GM12878 (cell line): ENCODE results near the gene FAHD2A. TPM values are rescaled to one million over a fixed set of nuclear protein-coding genes. Genes with fewer than 3 reads are reported as not detected.
"Not testable (repeated sequence)": the region's sequence is repeated elsewhere in the genome, so short reads cannot be mapped to it uniquely, and the experiment has no call there.

Source experiments
- ATAC-seq: fragments of 200-7000 bp; cut with Tn5 transposase; 3 replicates; pipeline ENCODE4 v1.9.1; 2020; ENCODE audit warnings: mild to moderate bottlenecking, moderate library complexity
- BruUV-seq: library from RNA; stranded (reverse); fragments of 400-500 nt; replicated peaks from 2 replicates; lab custom pipeline; 2021; lab: Mats Ljungman, UMichigan
- CTCF ChIA-PET: fragments of 300-600 bp; sonication (Branson Sonifier 250); formaldehyde crosslinking; extraction: SDS; loops from one replicate; lab custom pipeline; 2021; ENCODE audit warnings: inconsistent platforms; lab: Yijun Ruan, JAX
- POLR2A ChIA-PET: fragments of 350-600 bp; formaldehyde crosslinking; extraction: SDS; loops from one replicate; lab custom pipeline; 2021; ENCODE audit warnings: inconsistent platforms; lab: Charles Lee
- RAD21 ChIA-PET: fragments of 300-600 bp; sonication (Branson Sonifier 250); formaldehyde crosslinking; loops from one replicate; lab custom pipeline; 2023; ENCODE audit warnings: antibody characterized with exemption; ENCODE audit not compliant: unreplicated experiment; lab: Charles Lee
- SMC1A ChIA-PET: fragments of 300-600 bp; sonication (Branson Sonifier 250); formaldehyde crosslinking; loops from one replicate; lab custom pipeline; 2023; ENCODE audit not compliant: unreplicated experiment, uncharacterized antibody; lab: Charles Lee
- DNase-seq: peaks from one replicate; pipeline ENCODE4 v3.0.0-alpha.2; 2011; ENCODE audit warnings: low read depth, low spot score
- FAIRE-seq: peaks from 3 replicates; lab custom pipeline; 2011; peaks lifted over from hg19 to GRCh38; lab: Jason Lieb, UNC
- H2AFZ ChIP-seq: 2 replicates; pipeline ENCODE4 v1.6.0; 2011; ENCODE audit warnings: low read depth, low read length, control low read depth; ENCODE audit not compliant: control insufficient read depth
- H3K27ac ChIP-seq: 2 replicates; pipeline ENCODE4 v1.5.1; 2011; ENCODE audit warnings: control low read depth; ENCODE audit not compliant: control insufficient read depth, insufficient read depth
- H3K27me3 ChIP-seq, 2 experiments: replicated peaks in 1 of 2; 2 replicates each; pipeline versions ENCODE4 v1.6.0 to v1.6.1; 2011; ENCODE audit warnings: low read length in 1 of 2; ENCODE audit not compliant: control insufficient read depth in 2 of 2, insufficient read depth in 2 of 2
- H3K36me3 ChIP-seq, 2 experiments: 2 replicates each; pipeline ENCODE4 v1.5.1; 2011; ENCODE audit warnings: low read length in 1 of 2; ENCODE audit not compliant: control insufficient read depth in 2 of 2, insufficient read depth in 2 of 2
- H3K4me1 ChIP-seq: 2 replicates; pipeline ENCODE4 v1.6.1; 2011; ENCODE audit warnings: mild to moderate bottlenecking, low read length, moderate library complexity, mixed read lengths; ENCODE audit not compliant: control insufficient read depth, insufficient read depth
- H3K4me2 ChIP-seq: 2 replicates; pipeline ENCODE4 v1.6.0; 2011; ENCODE audit warnings: control low read depth; ENCODE audit not compliant: control insufficient read depth, insufficient read depth
- H3K4me3 ChIP-seq: fragments of 200-600 bp; sonication (generic); 2 replicates; pipeline ENCODE4 v1.5.1; 2016
- H3K79me2 ChIP-seq: 2 replicates; pipeline ENCODE4 v1.6.0; 2011; ENCODE audit warnings: low read length; ENCODE audit not compliant: control insufficient read depth, insufficient read depth
- H3K9ac ChIP-seq: 2 replicates; pipeline ENCODE4 v1.8.0; 2011; ENCODE audit warnings: low read length, control low read depth, mixed read lengths; ENCODE audit not compliant: control insufficient read depth, insufficient read depth
- H3K9me3 ChIP-seq: replicated peaks from 3 replicates; pipeline ENCODE4 v1.5.1; 2011; ENCODE audit warnings: mild to moderate bottlenecking, low read length; ENCODE audit not compliant: control insufficient read depth, insufficient read depth
- H4K20me1 ChIP-seq: 2 replicates; pipeline ENCODE4 v1.6.0; 2011; ENCODE audit not compliant: control insufficient read depth, insufficient read depth
- CTCF ChIP-seq, 3 experiments: IDR thresholded peaks in 2 of 3; conservative IDR thresholded peaks in 1 of 3; 2 replicates each; pipeline ENCODE4 v1.5.1; 2011; ENCODE audit warnings: low read depth in 3 of 3, low read length in 3 of 3, mild to moderate bottlenecking in 3 of 3, control low read depth in 2 of 3, moderate library complexity in 2 of 3, inconsistent platforms in 1 of 3, mixed read lengths in 1 of 3; ENCODE audit not compliant: control insufficient read depth in 2 of 3, insufficient read depth in 1 of 3; ENCODE audit errors: extremely low read depth in 1 of 3
- WGBS: methylation state at CpG from one replicate; pipeline ENCODE4 v1.1.6; 2016; ENCODE audit warnings: low lambda C conversion rate; ENCODE audit not compliant: insufficient replicate concordance, insufficient coverage; ENCODE audit errors: missing lambda C conversion rate; 5-methylcytosine and 5-hydroxymethylcytosine counted together
- in situ Hi-C: fragments of 300-500 bp; cut with MboI; formaldehyde crosslinking; loops from 9 replicates; pipeline ENCODE4 v1.14.3; 2018; ENCODE audit warnings: mixed read lengths
- intact Hi-C: fragments of 100-400 bp; cut with micrococcal nuclease; formaldehyde crosslinking; loops from one replicate; pipeline ENCODE4 v1.14.2; 2022; ENCODE audit not compliant: unreplicated experiment
- polyA plus RNA-seq, 11 experiments: library from polyadenylated mRNA; depleted of rRNA in 4 of 11; unstranded in 6 of 11; stranded (reverse) in 5 of 11; fragments of >200 nt; fragmentation: Nextera tagmentation in 4 of 11; fragmentation: Illumina TruSeq in 1 of 11; extraction: Ambion mirVana in 4 of 11; extraction: Trizol in 1 of 11; gene quantifications; 1 replicate in 1 of 11; 2 replicates in 10 of 11; pipeline versions ENCODE4 v1.2.1 to v1.2.3, GENCODE V29; 2011 to 2016; ENCODE audit warnings: inconsistent platforms in 2 of 11, missing spikeins in 2 of 11, low read depth in 1 of 11
- total RNA-seq, 4 experiments: library from RNA; depleted of rRNA in 3 of 4; stranded (reverse); fragments of >200 nt in 3 of 4; fragmentation: Illumina TruSeq in 1 of 4; extraction: Trizol in 1 of 4; gene quantifications; 2 replicates each; pipeline versions ENCODE4 v1.2.1 to v1.2.3, GENCODE V29; 2013 to 2021

Gene FAHD2A
- total and polyA plus RNA-seq, 10 of the 15 experiments (the other 5 are each of a cell fraction or from before 2014, with no cell fraction given) = 11.2 to 38.2 (median 25.1) TPM

- BruUV-seq, H4K20me1 ChIP-seq, FAIRE-seq: not testable (repeated sequence)
These were observed 755 bp downstream of the FAHD2A start for GRCh38 chr2:95403204-95403721.

GRCh38 chr2:95403824-95404223 is 1.3 kb downstream of the FAHD2A start:
- H4K20me1 ChIP-seq, FAIRE-seq, intact Hi-C loops, H3K27ac ChIP-seq, H2AFZ ChIP-seq, H3K4me1 ChIP-seq, H3K9ac ChIP-seq, H3K9me3 ChIP-seq, ATAC-seq, H3K79me2 ChIP-seq, DNase-seq, H3K27me3 ChIP-seq, RAD21 ChIA-PET, H3K36me3 ChIP-seq: not testable (repeated sequence)
- BruUV-seq = TSS peak; percentile 77
- in situ Hi-C loops = loop anchor here (5.0 kb wide), 1 partner anchor 328 kb away; no protein-coding TSS in a partner anchor
- peak overlapping the region; percentile 89 for H3K4me3 ChIP-seq
- CTCF ChIA-PET = interaction anchor here (0.6 to 4.1 kb wide), 8 partner anchors 9 to 588 kb away, joined by 3 to 41 read pairs (median 4); partner anchors contain the start of genes ANKRD36C and ZNF2
- H3K4me2 ChIP-seq = peak overlapping the region; percentile 1; the same call in 1 of the 2 replicates
- POLR2A ChIA-PET = interaction anchor here (0.6 kb wide), 1 partner anchor 1477 kb away, joined by 5 read pairs; no protein-coding TSS in a partner anchor
- SMC1A ChIA-PET = interaction anchor here (0.7 to 1.2 kb wide), 3 partner anchors 14 to 239 kb away, joined by 3 to 4 read pairs (median 3); partner anchors contain the start of gene ZNF2
- WGBS = 94% methylated on average over 5 of the region's 5 CpGs

More at GRCh38 chr2:95403204-95403721, 755 bp downstream of the FAHD2A start:
- H3K9me3 ChIP-seq, H3K4me1 ChIP-seq, H3K27me3 ChIP-seq, H3K36me3 ChIP-seq, DNase-seq, POLR2A ChIA-PET, intact Hi-C loops, H3K79me2 ChIP-seq: not testable (repeated sequence)
- ATAC-seq = peak; percentile 77
- peak overlapping the region; percentile 73 for H2AFZ ChIP-seq
- 2% methylated on average over 5 of the region's 5 CpGs for WGBS
- in situ Hi-C loops = loop anchor here (5.0 kb wide), 1 partner anchor 329 kb away; no protein-coding TSS in a partner anchor
- H3K27ac ChIP-seq = peak overlapping the region; percentile 57
- peak; percentile 41 to 52 (median 47) for TF ChIP-seq CTCF (IDR thresholded peaks at IDR 0.05 in 2 of 3, conservative IDR thresholded peaks at IDR 0.05 in 1 of 3; ENCODE audit: control insufficient read depth in 2 of 3, extremely low read depth in 1 of 3, insufficient read depth in 1 of 3, low read depth in 3 of 3, low read length in 3 of 3)
- peak overlapping the region; percentile 80 for H3K9ac ChIP-seq
- H3K4me2 ChIP-seq = peak overlapping the region; percentile 1
- SMC1A ChIA-PET = interaction anchor here (0.7 to 1.2 kb wide), 3 partner anchors 14 to 238 kb away, joined by 3 to 4 read pairs (median 3); partner anchors contain the start of gene ZNF2
- RAD21 ChIA-PET = interaction anchor here (2.1 kb wide), 1 partner anchor 14 kb away, joined by 10 read pairs; no protein-coding TSS in a partner anchor
- peak overlapping the region; percentile 89 for H3K4me3 ChIP-seq
- CTCF ChIA-PET = interaction anchor here (0.6 to 4.1 kb wide), 9 partner anchors 10 to 589 kb away, joined by 3 to 41 read pairs (median 4); partner anchors contain the start of genes ANKRD36C and ZNF2

- H3K4me2 ChIP-seq, POLR2A ChIA-PET, H3K9ac ChIP-seq, H4K20me1 ChIP-seq, BruUV-seq, intact Hi-C loops, H3K79me2 ChIP-seq, ATAC-seq, DNase-seq, RAD21 ChIA-PET, FAIRE-seq, H3K9me3 ChIP-seq, H3K27ac ChIP-seq, H3K27me3 ChIP-seq, SMC1A ChIA-PET, H3K36me3 ChIP-seq, H2AFZ ChIP-seq, H3K4me3 ChIP-seq, H3K4me1 ChIP-seq: not testable (repeated sequence)
- CTCF ChIA-PET = interaction anchor here (4.1 kb wide), 1 partner anchor 16 kb away, joined by 41 read pairs; no protein-coding TSS in a partner anchor
- WGBS = 100% methylated on average over 3 of the region's 3 CpGs
- in situ Hi-C loops = loop anchor here (5.0 kb wide), 1 partner anchor 328 kb away; no protein-coding TSS in a partner anchor
These were observed 2.2 kb downstream of the FAHD2A start for GRCh38 chr2:95404676-95405075.
